GM23338 (cell line): Measurements from ENCODE around the gene TNS3. TPM values are rescaled to one million over a fixed set of nuclear protein-coding genes. Genes with fewer than 3 reads are reported as not detected.

Source experiments
- ATAC-seq: fragments of 200-7000 bp; cut with Tn5 transposase; 3 replicates; pipeline ENCODE4 v1.9.1; 2020
- DNase-seq: peaks from one replicate; pipeline ENCODE4 v3.0.0-alpha.2; 2015; ENCODE audit warnings: low spot score
- H2AFZ ChIP-seq: fragments of 200-600 bp; sonication (generic); 2 replicates; pipeline ENCODE4 v1.8.0; 2016; ENCODE audit warnings: antibody characterized with exemption, mild to moderate bottlenecking, moderate library complexity
- H3F3A ChIP-seq: fragments of 200-600 bp; sonication (generic); replicated peaks from 2 replicates; pipeline ENCODE4 v1.8.0; 2017; ENCODE audit warnings: antibody characterized with exemption, mixed run types, low read depth
- H3K27ac ChIP-seq: fragments of 200-600 bp; sonication (generic); 2 replicates; pipeline ENCODE4 v1.6.1; 2016; ENCODE audit warnings: low read depth
- H3K27me3 ChIP-seq: fragments of 200-600 bp; sonication (generic); 2 replicates; pipeline ENCODE4 v1.8.0; 2016; ENCODE audit warnings: mild to moderate bottlenecking, mixed run types, moderate library complexity; ENCODE audit not compliant: insufficient read depth
- H3K36me3 ChIP-seq: fragments of 200-600 bp; sonication (generic); 2 replicates; pipeline ENCODE4 v1.8.0; 2016; ENCODE audit warnings: mild to moderate bottlenecking; ENCODE audit not compliant: insufficient read depth
- H3K4me1 ChIP-seq: fragments of 200-600 bp; sonication (generic); 2 replicates; pipeline ENCODE4 v1.8.0; 2016; ENCODE audit warnings: mild to moderate bottlenecking, moderate library complexity; ENCODE audit not compliant: insufficient read depth
- H3K4me2 ChIP-seq: fragments of 200-600 bp; sonication (generic); 2 replicates; pipeline ENCODE4 v1.7.1; 2017; ENCODE audit warnings: mixed run types
- H3K4me3 ChIP-seq: fragments of 200-600 bp; sonication (generic); 2 replicates; pipeline ENCODE4 v1.6.1; 2016; ENCODE audit warnings: mixed run types
- H3K79me2 ChIP-seq: fragments of 200-600 bp; sonication (generic); replicated peaks from 2 replicates; pipeline ENCODE4 v1.8.0; 2017; ENCODE audit warnings: mild to moderate bottlenecking; ENCODE audit not compliant: insufficient read depth
- H3K9me2 ChIP-seq: fragments of 200-600 bp; sonication (generic); 2 replicates; pipeline ENCODE4 v1.8.0; 2017; ENCODE audit not compliant: insufficient read depth
- H4K20me1 ChIP-seq: fragments of 200-600 bp; sonication (generic); replicated peaks from 2 replicates; pipeline ENCODE4 v1.8.0; 2017; ENCODE audit warnings: mild to moderate bottlenecking; ENCODE audit not compliant: insufficient read depth
- H3K27ac Mint-ChIP-seq: 2 replicates; pipeline ENCODE4 v1.8.0; 2020; ENCODE audit warnings: inconsistent platforms, mild to moderate bottlenecking, moderate library complexity, mixed read lengths
- H3K27me3 Mint-ChIP-seq: 3 replicates; pipeline ENCODE4 v1.8.0; 2022; ENCODE audit warnings: low read depth, mild to moderate bottlenecking, moderate library complexity, mixed read lengths, inconsistent platforms; ENCODE audit not compliant: insufficient read depth, poor library complexity
- H3K36me3 Mint-ChIP-seq: 3 replicates; pipeline ENCODE4 v1.8.0; 2021; ENCODE audit warnings: low read depth, mild to moderate bottlenecking, inconsistent platforms, moderate library complexity, mixed read lengths
- H3K4me1 Mint-ChIP-seq: 3 replicates; pipeline ENCODE4 v1.8.0; 2020; ENCODE audit warnings: mild to moderate bottlenecking, inconsistent platforms, mixed read lengths
- H3K4me3 Mint-ChIP-seq: 3 replicates; pipeline ENCODE4 v1.8.0; 2021; ENCODE audit warnings: moderate library complexity, mild to moderate bottlenecking, inconsistent platforms, mixed read lengths
- H3K9me3 Mint-ChIP-seq: 3 replicates; pipeline ENCODE4 v1.8.0; 2020; ENCODE audit warnings: moderate library complexity, mild to moderate bottlenecking, inconsistent platforms, mixed read lengths
- CREB1 ChIP-seq: fragments of 250-450 bp; sonication (Bioruptor Pico); IDR thresholded peaks from 2 replicates; pipeline ENCODE4 v1.5.0; 2020; ENCODE audit warnings: low read depth, mild to moderate bottlenecking, moderate library complexity
- CTCF ChIP-seq, 2 experiments: fragments of 200-600 bp in 1 of 2; sonication (generic) in 1 of 2; conservative IDR thresholded peaks; 2 replicates each; pipeline versions ENCODE4 v1.5.1 to v1.6.1; 2016 to 2017; ENCODE audit warnings: antibody characterized with exemption in 2 of 2, low read depth in 2 of 2, mild to moderate bottlenecking in 2 of 2, moderate library complexity in 1 of 2
- ETS1 ChIP-seq: IDR thresholded peaks from 2 replicates; pipeline ENCODE4 v1.6.1; 2016; ENCODE audit warnings: antibody characterized with exemption
- NANOG ChIP-seq: IDR thresholded peaks from 2 replicates; pipeline ENCODE4 v1.6.1; 2016; ENCODE audit warnings: antibody characterized with exemption, borderline replicate concordance
- POLR2AphosphoS5 ChIP-seq: IDR thresholded peaks from 2 replicates; pipeline ENCODE4 v1.6.1; 2016; ENCODE audit warnings: antibody characterized with exemption, low read depth
- ZNF331 ChIP-seq: fragments of 250-450 bp; sonication (Bioruptor Pico); IDR thresholded peaks from 2 replicates; pipeline ENCODE4 v1.5.0; 2020; ENCODE audit warnings: low read depth, mild to moderate bottlenecking, moderate library complexity
- ZNF462 ChIP-seq: fragments of 250-450 bp; sonication (Bioruptor Pico); IDR thresholded peaks from 2 replicates; pipeline ENCODE4 v1.5.0; 2020; ENCODE audit warnings: mild to moderate bottlenecking, moderate library complexity
- polyA plus RNA-seq: library from polyadenylated mRNA; unstranded; fragments of >200 nt; fragmentation: Nextera tagmentation; extraction: Ambion mirVana; gene quantifications from 2 replicates; pipeline ENCODE4 v1.2.1, GENCODE V29; 2016
- total RNA-seq: library from RNA; depleted of rRNA; stranded (reverse); fragments of >200 nt; shearing (Covaris generic); gene quantifications from 2 replicates; pipeline ENCODE4 v1.2.3, GENCODE V29; 2014

Gene TNS3
- total and polyA plus RNA-seq, 2 experiments from 2014 or later: 6.2 to 28.7 TPM

GRCh38 chr7:47389923-47390630 is 191.8 kb downstream of the TNS3 start:
- Histone ChIP-seq H3K4me1 (no peaks in the 10 kb centered on the region), H2AFZ (no peak overlapping the region), H3K4me2 (no peak overlapping the region), H3K4me3 (no peak overlapping the region), H4K20me1 (0 out of 2 replicates have a peak, but pooled peaks cover 3% of the 10 kb centered on the region), H3K27ac (no peak overlapping the region), H3K36me3 (no peaks in the 10 kb centered on the region), H3K9me2 (no peaks in the 10 kb centered on the region), H3K79me2 (no peaks in the 10 kb centered on the region), H3F3A (no peaks in the 10 kb centered on the region), H3K27me3 (no peaks in the 10 kb centered on the region)
- no peak overlapping the region for H3K27ac Mint-ChIP-seq
- TF ChIP-seq CTCF (conservative IDR thresholded peaks at IDR 0.05; ENCODE audit: low read depth in 2 of 2) (no peak), CREB1 (no peak), ZNF331 (no peak), ETS1 (no peak), POLR2AphosphoS5 (no peak), NANOG (no peak), ZNF462 (CRISPR knock-in tag) (no peak)
- H3K4me3 Mint-ChIP-seq: no peak overlapping the region
- peaks cover 1% of the 10 kb centered on the region; the same call in 1 of the 3 replicates for H3K36me3 Mint-ChIP-seq
- DNase-seq: no peak
- no peaks in the 10 kb centered on the region; the same call in 2 of the 3 replicates for H3K9me3 Mint-ChIP-seq
- ATAC-seq: no peak
- H3K27me3 Mint-ChIP-seq: peaks cover 1% of the 10 kb centered on the region
- peaks cover 3% of the 10 kb centered on the region; the same call in 2 of the 3 replicates for H3K4me1 Mint-ChIP-seq
